Ureter (tissue), 1 donor: ENCODE data around the gene GAS2L1. TPM values are rescaled to one million over a fixed set of nuclear protein-coding genes. Genes with fewer than 3 reads are reported as not detected.

Source experiments
- DNase-seq: peaks from one replicate; pipeline ENCODE4 v3.0.0-alpha.2; 2020; ENCODE audit warnings: low spot score
- total RNA-seq: library from RNA; stranded (reverse); gene quantifications from one replicate; pipeline ENCODE4 v1.2.4, GENCODE V29; 2023
- donor health status: DM: yes; HTN: yes; CAD: no.

The GAS2L1 gene
- total RNA-seq, 1 donor from 2014 or later, result 15.6 TPM

DNA sequence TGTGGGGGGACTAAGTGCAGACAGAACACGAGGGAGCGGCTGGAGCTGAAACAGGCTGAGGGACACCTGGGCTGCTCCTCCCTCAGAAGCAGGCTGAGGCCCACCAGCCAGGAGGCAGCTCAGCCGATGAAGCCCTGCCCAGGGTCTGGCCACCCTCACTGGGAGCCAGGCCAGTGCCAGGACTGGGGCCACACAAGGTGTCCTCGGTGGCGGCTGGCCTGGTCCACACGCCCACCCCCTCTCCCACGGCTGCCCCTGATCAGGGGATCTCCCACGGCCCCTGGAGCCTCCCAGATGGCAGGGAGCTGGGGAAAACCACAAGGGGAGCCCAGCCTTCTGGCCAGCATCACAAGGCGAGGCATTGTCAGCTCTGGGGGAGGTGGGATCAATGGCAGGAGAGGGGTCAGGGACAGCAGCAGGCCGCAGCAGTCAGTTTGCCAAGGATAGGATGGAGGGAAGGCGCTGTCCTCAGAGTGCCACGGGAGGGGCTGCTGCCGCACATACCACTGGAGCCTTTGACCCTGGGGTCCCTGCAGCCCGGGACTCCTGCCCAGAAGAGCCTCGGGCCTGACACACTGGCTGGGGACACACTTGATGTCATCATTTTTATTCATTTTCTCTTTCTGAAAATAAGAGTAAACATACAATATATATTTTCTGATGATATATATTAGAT lies 20.8 kb downstream of the GAS2L1 start:
- DNase-seq, result no peak

DNA sequence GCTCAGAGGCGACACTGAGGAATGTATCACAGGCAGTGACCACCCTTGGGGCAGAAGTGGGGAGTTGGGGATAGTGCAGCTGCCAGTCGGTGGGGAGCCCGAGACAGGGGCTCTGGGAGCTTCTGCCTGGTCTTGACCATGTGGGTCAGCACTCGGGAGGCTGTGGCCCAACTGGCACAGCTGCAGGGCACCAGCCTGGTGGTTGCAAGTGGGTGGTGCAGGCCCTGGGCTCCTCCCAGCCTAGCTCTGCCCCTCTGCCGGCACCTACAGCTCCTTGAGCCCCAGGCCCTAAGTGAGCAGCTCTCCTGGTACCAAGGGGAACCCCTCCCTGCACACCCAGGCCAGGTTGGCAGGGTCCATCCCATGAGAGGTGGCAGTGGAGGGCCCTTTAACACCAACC lies 21.6 kb downstream of the GAS2L1 start:
- DNase-seq, result no peak

DNA sequence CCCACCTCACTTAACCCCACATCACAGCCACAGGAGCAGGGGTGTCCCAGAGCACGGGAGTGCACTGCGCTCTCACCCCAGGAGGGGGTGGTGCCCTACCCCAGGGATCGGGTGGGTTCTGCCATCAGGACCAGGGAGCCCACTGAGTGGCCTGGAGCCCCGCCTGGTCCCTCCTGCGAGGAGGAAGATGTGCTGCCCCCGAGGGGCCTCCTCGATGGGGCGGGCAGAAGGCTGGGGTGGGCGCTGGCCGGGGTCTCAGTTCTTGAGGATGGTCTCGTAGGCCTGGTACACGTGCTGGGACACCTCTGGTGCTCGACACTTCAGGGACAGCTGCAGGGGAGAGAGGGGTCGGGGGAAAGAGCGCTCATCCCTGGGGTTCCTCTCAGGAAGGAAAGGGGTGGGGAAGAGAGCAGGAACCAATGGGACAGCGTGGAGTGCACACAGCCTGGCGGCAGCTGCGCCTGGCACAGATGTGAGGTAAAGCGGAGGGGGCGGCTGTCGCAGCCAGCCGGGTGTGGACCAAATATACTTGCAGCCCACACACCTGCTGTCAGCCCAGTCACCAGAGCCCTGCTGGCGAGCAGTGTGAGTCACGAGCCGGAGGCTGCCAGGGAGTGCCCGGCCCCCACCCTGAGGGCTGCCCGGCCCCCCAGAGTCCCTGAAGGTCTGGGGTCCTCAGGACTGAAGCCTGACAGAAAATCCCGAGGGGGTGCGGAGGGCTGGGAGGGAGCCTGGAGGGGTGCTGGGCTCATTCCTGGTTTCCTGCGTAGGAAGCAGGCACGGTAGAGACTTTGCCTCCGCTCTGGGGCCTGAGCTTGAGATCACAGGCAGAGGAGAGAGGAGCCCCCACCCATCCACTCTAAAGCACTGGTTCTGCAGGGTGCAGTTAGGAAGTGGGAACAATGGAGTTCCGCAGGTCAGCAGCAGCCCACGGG lies 22.4 kb downstream of the GAS2L1 start:
- DNase-seq, result no peak

DNA sequence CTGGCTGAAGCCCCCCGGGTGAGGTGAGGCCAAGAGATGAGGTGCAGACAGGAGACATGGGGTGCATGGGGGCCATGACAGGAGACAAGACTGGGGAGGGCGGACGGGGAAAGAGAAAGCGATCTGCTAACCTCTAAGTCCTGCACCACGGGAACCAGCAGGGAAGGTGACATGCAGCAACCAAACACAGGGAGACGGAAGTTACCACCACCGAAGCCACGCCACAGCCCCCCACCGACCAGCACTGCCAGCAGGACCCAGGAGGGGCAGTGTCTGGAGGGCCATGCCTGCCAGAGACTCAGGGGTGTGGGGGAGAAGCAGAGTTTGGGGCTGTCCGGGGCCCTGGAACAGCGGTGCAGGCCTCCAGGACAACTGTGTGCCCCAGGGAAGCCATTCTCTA lies 23.1 kb downstream of the GAS2L1 start:
- no peak for DNase-seq

DNA sequence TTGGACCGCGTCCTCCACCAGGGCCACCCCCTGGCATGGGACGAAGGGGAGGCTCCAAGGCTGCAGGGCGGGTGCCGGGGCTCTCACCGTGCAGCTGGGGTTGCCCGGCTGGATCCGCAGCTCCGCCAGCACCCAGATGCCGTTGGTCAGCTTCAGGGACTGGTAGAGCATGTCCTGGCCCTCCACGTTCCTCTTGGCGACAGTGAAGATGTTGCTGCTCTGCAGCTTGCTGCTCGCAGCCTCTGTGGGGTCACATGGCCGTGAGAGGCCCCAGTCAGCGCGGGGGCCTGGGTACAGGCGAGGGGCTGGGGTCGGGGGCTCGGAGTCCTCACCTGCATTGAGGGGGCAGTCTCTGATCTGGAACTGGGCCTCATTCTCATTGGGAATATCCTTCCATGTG lies 23.8 kb downstream of the GAS2L1 start:
- DNase-seq, result no peak

GRCh38 chr22:29330753-29331152 lies 24.3 kb downstream of the GAS2L1 start:
- DNase-seq, result no peak

GRCh38 chr22:29331213-29331612 lies 24.8 kb downstream of the GAS2L1 start:
- DNase-seq, result no peak

DNA sequence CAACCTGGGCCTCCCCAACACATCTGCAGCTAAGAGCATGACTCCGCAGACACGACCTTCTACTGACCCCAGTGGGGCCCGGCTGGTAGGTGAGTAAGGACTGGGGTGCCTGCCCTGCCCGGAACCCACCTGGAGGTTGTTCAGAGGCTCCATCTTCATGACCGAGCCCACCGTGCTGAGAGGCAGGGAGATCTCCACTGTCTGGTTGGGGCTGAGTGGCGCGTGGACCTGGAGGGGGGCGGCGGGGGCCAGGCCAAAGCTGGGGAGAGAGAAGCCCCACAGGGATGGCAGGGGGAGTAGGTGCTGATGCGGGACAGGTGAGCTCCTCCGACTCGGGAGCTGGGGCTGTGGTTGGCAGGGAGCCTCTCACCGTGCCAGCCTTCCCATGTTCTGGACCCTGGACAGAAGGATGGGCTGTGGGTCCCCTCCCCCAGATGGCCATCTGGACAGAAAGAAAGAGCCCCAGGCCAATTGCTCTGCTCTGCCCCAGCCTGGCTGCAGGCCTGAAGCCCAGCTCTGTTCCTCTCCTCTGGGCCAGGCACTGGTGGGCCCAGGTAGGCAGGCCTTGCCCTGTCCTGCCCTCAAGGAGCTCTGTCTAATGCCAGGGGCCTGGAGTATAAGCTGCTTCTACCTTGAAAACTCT lies 25.3 kb downstream of the GAS2L1 start:
- DNase-seq, result no peak

DNA sequence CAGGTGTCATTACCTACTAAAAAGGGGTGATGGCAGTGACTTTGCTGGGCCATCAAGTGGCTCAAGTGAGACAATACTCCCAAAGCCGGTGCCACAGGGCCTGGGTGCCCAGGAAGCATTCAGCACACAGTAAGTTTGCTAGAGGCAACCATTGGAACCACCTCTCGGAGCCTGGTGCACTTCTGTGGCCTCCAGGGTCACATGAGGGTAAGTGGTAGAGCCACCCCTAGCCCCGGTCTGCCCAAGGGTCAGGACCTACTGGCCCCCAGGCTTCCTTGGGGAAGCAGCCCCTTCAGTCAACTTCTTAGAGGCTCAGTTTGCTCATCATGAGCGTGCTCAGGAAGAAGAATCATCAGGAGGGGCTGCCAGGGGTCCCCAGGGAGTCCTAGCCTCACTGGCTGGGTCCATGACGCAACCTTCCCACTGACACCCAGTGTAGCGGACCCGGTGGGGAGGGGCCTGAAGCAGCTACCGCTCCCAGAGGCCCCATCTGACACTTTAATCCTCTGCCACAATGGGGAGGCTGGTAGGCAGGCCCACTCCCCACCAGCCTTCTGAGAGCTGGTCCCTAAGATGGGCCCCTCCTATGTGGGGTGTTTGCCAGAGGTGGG lies 26.5 kb downstream of the GAS2L1 start:
- DNase-seq, result no peak

DNA sequence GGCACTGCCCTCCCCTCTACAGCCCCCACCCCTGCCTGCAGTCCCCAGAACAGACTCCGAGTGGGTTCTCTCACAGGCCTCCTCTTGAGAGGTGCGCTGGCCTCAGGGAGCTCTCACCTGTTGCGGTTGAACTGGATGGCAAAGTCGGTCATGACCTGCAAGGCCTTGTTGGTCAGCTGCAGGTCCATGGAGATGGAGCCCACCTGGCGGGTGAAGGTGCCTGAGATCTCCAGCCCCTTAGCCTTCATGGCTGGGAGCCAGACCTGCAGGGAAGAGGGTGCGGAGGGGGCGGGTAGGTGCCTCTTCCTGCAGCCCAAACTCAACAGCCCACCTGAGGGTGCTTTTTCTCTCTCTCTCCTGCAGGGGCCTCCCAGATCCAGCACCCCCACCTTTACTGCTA lies 27.7 kb downstream of the GAS2L1 start:
- DNase-seq, result no peak

- no peak for DNase-seq
These were observed 28.4 kb downstream of the GAS2L1 start for GRCh38 chr22:29334696-29335344.

DNA sequence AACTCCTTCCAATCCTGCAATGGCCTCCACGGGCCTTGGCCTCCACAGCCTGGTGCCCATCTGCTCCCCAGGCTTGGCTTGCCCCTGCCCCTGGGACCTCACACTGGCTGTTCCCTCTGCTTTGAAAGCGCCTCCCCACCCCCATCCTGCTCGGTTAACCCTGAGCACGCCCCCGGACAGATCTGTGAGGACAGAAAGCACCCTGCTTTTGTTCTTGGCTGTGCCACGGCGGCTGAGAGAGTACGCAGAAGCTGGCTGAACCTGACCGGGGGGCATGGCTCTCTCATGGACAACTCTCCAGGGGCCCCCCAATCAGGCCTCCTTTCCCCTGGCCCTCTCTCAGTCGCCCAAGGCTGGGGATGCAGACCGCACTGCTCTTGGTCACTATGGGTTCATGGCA lies 29.2 kb downstream of the GAS2L1 start:
- no peak for DNase-seq

GRCh38 chr22:29336751-29337490 lies 30.5 kb downstream of the GAS2L1 start:
- no peak for DNase-seq

- no peak for DNase-seq
These were observed 31.3 kb downstream of the GAS2L1 start for GRCh38 chr22:29337631-29338284.

DNA sequence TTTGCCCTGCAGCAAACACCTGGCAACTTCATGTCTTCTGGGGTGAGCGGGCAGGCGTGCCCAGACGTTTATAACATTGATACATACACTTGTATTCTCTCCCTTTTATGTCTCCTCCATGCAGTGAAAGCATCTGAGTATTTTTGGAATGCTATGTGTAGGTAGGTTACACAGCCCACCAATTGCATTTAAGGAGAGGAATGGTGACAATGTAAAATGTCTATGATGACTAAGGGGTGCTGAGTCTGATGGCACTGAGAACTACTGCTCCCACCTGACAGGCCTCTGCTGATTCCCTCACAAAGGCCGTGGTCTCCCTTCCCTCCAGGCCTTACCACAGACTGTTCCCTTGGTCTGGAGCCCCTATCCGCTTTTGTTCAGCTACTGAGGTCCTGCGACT lies 31.9 kb downstream of the GAS2L1 start:
- no peak for DNase-seq

DNA sequence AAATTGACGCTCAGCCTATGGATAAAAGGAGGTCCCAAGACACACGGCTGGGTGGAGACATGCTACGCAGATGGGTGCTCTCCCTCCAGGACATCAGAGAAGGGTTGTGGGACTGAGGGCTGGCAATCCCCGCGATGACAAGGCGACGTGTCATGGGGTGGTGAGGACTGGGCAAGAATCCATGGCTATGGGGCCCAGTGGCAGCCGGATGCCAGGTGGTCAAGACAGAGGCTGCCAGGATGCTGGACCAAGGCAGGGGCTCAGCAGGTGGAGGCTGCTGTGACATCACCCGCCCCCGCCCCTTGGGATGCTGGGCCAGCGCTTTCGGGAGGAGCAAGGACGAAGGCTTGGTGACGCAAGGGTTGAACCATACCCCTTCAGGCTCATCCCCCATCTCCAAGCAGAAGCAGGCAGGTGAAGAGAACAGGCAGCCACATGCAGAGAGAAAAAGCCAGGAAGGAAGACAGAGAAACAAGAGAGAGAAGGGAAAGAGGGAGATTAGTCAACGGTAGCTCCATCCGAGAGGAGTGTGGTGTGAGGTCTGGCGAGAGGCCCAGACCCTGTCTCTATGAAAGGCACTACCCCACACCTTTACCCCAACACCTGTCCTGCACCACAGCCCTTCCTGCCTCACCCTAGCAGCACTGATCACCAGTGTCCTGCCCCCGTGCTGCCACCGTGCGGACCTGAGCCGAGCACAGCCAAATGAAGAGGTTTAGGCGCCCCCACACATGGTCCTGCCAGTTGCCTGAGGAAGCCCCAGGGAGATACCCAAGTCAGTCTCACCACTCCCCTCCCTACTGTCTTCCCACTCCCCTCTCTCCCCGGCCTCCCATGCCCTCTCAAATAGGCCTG lies 33.2 kb downstream of the GAS2L1 start:
- no peak for DNase-seq

- DNase-seq, result no peak
These were observed 34.1 kb downstream of the GAS2L1 start for GRCh38 chr22:29340566-29340965.

DNA sequence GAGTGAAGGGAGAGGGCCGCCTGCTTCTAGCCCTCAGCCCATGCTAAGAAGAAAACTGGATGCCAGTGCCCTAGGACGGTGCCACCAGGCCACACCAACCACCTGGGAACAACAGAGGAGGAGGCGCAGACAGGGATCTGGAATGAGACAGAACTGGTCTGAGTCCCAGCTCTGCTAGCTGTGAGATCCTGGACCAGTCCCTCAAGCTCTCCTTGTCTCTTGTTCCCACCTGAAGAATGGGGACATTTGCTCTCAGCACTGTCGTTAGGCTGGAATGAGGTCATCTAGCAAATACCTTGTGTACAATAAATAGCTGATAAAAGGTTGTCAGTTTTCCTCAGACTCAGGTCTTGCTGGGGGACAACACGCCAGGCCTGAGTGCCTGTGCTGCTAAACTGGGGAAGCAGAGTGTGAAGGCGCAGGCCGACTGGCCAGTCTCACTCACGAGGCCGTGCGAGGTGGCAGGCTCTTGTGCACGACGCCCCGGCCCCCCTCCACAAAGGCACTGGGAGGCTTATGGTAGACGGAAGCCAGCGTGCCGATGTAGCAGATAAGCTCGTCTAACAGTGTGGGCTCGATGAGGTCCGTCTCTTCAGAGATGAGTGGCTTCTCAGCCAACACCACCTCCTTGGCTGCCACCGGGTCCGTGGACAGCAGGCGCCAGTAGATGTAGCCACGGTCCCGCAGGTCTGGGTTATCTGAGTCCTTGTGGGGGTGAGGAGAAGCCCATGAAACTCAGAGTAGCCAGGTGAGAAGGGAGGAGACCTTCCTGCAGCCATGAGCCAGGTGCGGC lies 34.8 kb downstream of the GAS2L1 start:
- no peak for DNase-seq

- DNase-seq, result no peak
These were observed 35.3 kb downstream of the GAS2L1 start for GRCh38 chr22:29341849-29342127.
